Pancreas (tissue), 10 donors: Measurements from ENCODE around the gene EFNA2. TPM values are rescaled to one million over a fixed set of nuclear protein-coding genes. Genes with fewer than 3 reads are reported as not detected.

Experiments used
- ATAC-seq, 4 donors: fragments of 200-7000 bp; cut with Tn5 transposase; one replicate each; pipeline versions ENCODE4 v1.8.0 to v1.9.1; 2020; ENCODE audit warnings: mild to moderate bottlenecking in 4 of 4, moderate library complexity in 4 of 4
- DNase-seq, 6 donors: peaks; one replicate each; pipeline ENCODE4 v3.0.0-alpha.2; 2020
- FAIRE-seq: peaks from 2 replicates; lab custom pipeline; 2012; peaks lifted over from hg19 to GRCh38; lab: Jason Lieb, UNC
- H3K27ac ChIP-seq, 4 donors: fragments of 200-600 bp; sonication (generic); 1 replicate in 3 of 4; 2 replicates in 1 of 4; pipeline versions ENCODE4 v1.5.0 to v1.8.0; 2020
- H3K27me3 ChIP-seq, 4 donors: fragments of 200-600 bp; one replicate each; pipeline ENCODE4 v1.8.0; 2021
- H3K36me3 ChIP-seq, 3 donors: fragments of 200-600 bp; sonication (generic) in 1 of 3; one replicate each; pipeline versions ENCODE4 v1.5.0 to v1.8.0; 2020 to 2021
- H3K4me1 ChIP-seq, 3 donors: fragments of 200-600 bp; one replicate each; pipeline ENCODE4 v1.8.0; 2021
- H3K4me3 ChIP-seq, 4 donors: fragments of 200-600 bp; sonication (generic) in 2 of 4; one replicate each; pipeline versions ENCODE4 v1.5.0 to v1.8.0; 2020 to 2021
- H3K9me3 ChIP-seq, 4 donors: fragments of 200-600 bp; one replicate each; pipeline ENCODE4 v1.8.0; 2021
- WGBS, 2 donors: extraction: QIAGEN DNeasy Blood & Tissue Kit; methylation state at CpG; one replicate each; pipeline ENCODE4 v1.1.7; 2013; 5-methylcytosine and 5-hydroxymethylcytosine counted together
- intact Hi-C, 3 donors: fragments of 100-400 bp; cut with DNase I; formaldehyde crosslinking; loops; one replicate each; pipeline versions ENCODE4 v1.11.1 to v1.14.2; 2022
- polyA plus RNA-seq, 2 donors: library from polyadenylated mRNA; stranded (reverse); fragments of 200-250 nt; gene quantifications; one replicate each; pipeline ENCODE4 v1.2.3, GENCODE V29; 2013
- total RNA-seq, 6 donors: library from RNA; stranded (reverse); fragmentation: NEBNext Ultra II Directional in 4 of 6; extraction: Animal tissue kit (Norgen Biotek cat#: 25700) in 4 of 6; gene quantifications; one replicate each; pipeline versions ENCODE4 v1.2.1 to v1.2.4, GENCODE V29; 2021 to 2023
- TF ChIP-seq, protein P1 (sequence below), 4 donors: fragments of 200-600 bp; sonication (generic) in 3 of 4; IDR thresholded peaks; one replicate each; pipeline versions ENCODE4 v1.5.0 to v1.8.0; 2021; ENCODE audit warnings: antibody characterized with exemption in 4 of 4
- donor health status: healthy with polysubstance abuse.
- donor health status: DM: no; HTN: no; CAD: no; lungs with moderate emphysema.
- donor health status: DM: no; HTN: no; CAD: no.
- donor health status: control.
- donor health status: control.
- donor health status: Bipolar disorder and iron deficiency.
- donor health status: DM: yes; HTN: yes; CAD: no.
- donor health status: DM: no; HTN: no; CAD: no.
- donor health status: DM: no; HTN: no; CAD: no.
- donor health status: DM: yes; HTN: yes; CAD: no.

Gene EFNA2
- total and polyA plus RNA-seq, 8 donors = 0.22 to 0.94 TPM; not detected in 6

DNA sequence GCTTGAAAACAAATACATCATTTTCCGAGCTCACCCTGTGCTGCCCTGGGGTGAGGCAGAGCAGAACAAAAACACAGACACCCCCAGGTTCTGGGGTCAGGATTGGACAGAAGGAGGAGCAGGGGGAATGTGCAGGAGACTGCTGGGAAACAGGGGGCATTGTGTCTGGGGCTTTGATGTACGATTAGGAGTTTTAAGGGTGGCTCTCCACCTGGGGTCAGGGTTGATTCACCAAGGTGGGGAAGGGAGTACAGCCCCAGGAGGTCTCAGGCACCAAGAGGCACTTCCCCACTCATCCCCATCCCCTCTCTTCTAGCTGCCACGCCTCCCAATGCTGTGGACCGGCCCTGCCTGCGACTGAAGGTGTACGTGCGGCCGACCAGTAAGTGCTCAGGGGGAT lies 12.6 kb downstream of the EFNA2 start:
- H3K27me3 ChIP-seq = peaks cover 0 to 8% (median 3%) of the 10 kb centered on the region in 4 donors
- TF ChIP-seq, protein P1, sequence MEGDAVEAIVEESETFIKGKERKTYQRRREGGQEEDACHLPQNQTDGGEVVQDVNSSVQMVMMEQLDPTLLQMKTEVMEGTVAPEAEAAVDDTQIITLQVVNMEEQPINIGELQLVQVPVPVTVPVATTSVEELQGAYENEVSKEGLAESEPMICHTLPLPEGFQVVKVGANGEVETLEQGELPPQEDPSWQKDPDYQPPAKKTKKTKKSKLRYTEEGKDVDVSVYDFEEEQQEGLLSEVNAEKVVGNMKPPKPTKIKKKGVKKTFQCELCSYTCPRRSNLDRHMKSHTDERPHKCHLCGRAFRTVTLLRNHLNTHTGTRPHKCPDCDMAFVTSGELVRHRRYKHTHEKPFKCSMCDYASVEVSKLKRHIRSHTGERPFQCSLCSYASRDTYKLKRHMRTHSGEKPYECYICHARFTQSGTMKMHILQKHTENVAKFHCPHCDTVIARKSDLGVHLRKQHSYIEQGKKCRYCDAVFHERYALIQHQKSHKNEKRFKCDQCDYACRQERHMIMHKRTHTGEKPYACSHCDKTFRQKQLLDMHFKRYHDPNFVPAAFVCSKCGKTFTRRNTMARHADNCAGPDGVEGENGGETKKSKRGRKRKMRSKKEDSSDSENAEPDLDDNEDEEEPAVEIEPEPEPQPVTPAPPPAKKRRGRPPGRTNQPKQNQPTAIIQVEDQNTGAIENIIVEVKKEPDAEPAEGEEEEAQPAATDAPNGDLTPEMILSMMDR (IDR thresholded peaks at IDR 0.05) = no peak
- no peaks in the 10 kb centered on the region for H3K36me3 ChIP-seq
- DNase-seq = peak in 1 of 6 donors; percentile 45
- no peak overlapping the region for H3K27ac ChIP-seq
- WGBS, 2 donors = 69 to 85% methylated on average over 8 of the region's 8 CpGs
- no peak for FAIRE-seq
- ATAC-seq = no peak
- no peak overlapping the region for H3K4me3 ChIP-seq
- no peaks in the 10 kb centered on the region for H3K9me3 ChIP-seq
- intact Hi-C loops = no loop called here
- H3K4me1 ChIP-seq = no peaks in the 10 kb centered on the region

DNA sequence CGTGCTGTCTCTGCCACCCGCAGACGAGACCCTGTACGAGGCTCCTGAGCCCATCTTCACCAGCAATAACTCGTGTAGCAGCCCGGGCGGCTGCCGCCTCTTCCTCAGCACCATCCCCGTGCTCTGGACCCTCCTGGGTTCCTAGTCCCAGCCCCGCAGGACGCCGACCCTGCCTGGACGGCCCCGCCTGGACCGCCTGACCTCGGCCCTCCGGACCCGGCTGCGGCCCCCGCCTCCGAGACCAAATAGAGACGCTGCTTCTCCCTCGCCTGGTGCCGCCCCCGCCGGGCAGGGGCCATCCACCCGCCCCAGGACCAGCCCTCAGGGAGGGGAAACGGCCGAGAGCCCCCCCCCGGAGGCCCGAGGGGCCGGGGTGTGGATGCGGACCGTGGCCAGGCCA lies 14.1 kb downstream of the EFNA2 start:
- Histone ChIP-seq H3K9me3 (no peaks in the 10 kb centered on the region), H3K27me3 (peaks cover 0 to 2% (median under 1%) of the 10 kb centered on the region in 4 donors), H3K36me3 (no peaks in the 10 kb centered on the region), H3K4me3 (no peak overlapping the region), H3K4me1 (no peaks in the 10 kb centered on the region), H3K27ac (no peak overlapping the region)
- DNase-seq (peak in 2 of 6 donors; percentile 33 to 75), ATAC-seq (no peak), FAIRE-seq (no peak)
- 65 to 82% methylated on average over 27 to 34 of the region's 34 CpGs for WGBS, 2 donors
- intact Hi-C loops = no loop called here
- TF ChIP-seq, protein P1 (IDR thresholded peaks at IDR 0.05) = no peak

DNA sequence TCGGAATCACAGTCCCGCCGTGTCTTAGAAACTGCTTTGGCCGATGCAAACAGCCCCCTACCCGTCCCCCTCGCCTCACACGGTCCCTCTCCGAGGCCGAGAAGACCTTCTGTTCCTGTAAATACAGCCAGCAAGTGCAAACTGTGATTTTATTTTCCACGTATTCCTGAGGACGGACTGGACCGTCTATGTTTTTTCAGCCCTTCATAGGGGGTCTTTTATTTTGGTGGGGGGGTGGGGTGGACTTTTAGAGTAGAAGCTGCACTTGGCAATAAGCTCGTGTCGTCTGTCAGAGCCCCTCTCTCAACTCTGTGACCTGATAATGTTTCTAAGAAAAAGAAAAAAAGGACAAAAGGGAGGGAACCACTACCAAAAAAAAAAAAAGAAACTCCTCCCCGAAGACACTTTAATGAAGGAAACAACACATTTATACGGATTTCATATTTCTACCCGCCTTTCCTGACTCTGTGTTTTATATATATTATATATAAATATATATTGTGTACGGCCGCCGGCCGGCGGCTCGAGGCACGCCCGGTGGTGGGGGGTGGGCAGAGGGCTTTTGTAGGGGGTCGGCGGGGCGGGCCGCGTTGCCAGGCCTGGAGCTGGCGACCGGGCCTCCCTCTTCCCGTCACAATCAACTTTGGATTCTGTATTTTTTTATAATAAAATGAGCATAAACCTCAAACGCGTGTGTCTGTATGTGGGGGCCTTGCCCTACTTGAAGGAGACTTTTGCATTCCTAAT lies 15.2 kb downstream of the EFNA2 start:
- intact Hi-C loops = no loop called here
- DNase-seq (no peak), ATAC-seq (no peak), FAIRE-seq (no peak)
- TF ChIP-seq, protein P1 (IDR thresholded peaks at IDR 0.05) = no peak
- no peaks in the 10 kb centered on the region for H3K9me3 ChIP-seq
- WGBS, 2 donors = 68 to 83% methylated on average over 34 to 35 of the region's 35 CpGs
- H3K4me3 ChIP-seq = no peak overlapping the region
- no peaks in the 10 kb centered on the region for H3K36me3 ChIP-seq
- no peak overlapping the region for H3K27ac ChIP-seq
- no peaks in the 10 kb centered on the region for H3K27me3 ChIP-seq
- no peaks in the 10 kb centered on the region for H3K4me1 ChIP-seq

DNA sequence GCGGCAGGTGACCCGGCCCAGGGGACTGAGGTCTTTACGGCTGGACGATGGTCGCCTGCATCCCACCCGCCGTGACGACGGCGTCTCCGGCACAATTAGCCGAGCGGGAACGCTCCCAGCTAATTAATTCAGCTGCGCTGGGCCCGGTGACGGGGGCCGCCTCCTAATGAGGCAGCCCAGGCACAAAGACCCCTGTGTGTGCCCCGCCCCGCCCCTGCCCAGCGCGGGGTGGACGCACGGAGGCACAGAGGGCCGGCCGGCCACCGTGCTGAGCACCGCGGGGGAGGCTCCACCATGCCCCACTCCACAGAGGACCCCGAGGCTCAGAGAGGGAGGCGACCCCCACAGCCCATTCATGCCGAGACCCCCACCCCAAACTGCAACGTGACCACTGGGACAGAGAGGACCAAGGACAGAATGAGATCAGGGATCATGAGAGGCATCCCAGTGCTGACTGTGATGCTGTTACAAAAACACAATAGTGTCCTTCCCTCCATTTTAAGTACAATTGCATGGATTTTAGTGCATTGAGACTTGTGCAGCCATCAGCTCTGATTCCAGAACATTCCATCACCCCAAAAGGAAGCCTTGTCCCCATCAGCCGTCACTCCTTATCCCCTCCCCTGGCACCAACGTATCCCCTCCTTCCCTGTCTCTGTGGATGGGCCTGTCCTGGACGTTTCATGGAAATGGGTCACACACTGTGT lies 17.0 kb downstream of the EFNA2 start:
- Histone ChIP-seq H3K27me3 (no peaks in the 10 kb centered on the region), H3K4me3 (no peak overlapping the region), H3K36me3 (no peaks in the 10 kb centered on the region), H3K4me1 (no peaks in the 10 kb centered on the region), H3K9me3 (no peaks in the 10 kb centered on the region), H3K27ac (no peak overlapping the region)
- TF ChIP-seq, protein P1 (IDR thresholded peaks at IDR 0.05) = no peak
- WGBS, 2 donors = 40 to 50% methylated on average over 32 to 36 of the region's 36 CpGs
- no peak for FAIRE-seq
- intact Hi-C loops = no loop called here
- DNase-seq = no peak
- ATAC-seq = no peak
